Activated CD8-positive, alpha-beta memory T cell treated with anti-CD3 and anti-CD28 coated beads for 48 hours (primary cell): Measurements from ENCODE around the gene HHEX.
"Not testable (repeated sequence)": the region's sequence is repeated elsewhere in the genome, so short reads cannot be mapped to it uniquely, and the experiment has no call there.

Source experiments
- DNase-seq, 3 experiments: peaks; one replicate each; pipeline ENCODE4 v3.0.0-alpha.2; 2020; ENCODE audit warnings: low read depth in 2 of 3, low spot score in 2 of 3

The HHEX gene

GRCh38 chr10:92689663-92690210 lies at the start of gene HHEX:
HHEX (plus strand) TSS chr10:92689955; CDS start chr10:92689987, 32 bp downstream.
- no peak for DNase-seq

- DNase-seq = no peak
Measured at GRCh38 chr10:92640107-92640506, 49.6 kb upstream of the HHEX start.

DNA sequence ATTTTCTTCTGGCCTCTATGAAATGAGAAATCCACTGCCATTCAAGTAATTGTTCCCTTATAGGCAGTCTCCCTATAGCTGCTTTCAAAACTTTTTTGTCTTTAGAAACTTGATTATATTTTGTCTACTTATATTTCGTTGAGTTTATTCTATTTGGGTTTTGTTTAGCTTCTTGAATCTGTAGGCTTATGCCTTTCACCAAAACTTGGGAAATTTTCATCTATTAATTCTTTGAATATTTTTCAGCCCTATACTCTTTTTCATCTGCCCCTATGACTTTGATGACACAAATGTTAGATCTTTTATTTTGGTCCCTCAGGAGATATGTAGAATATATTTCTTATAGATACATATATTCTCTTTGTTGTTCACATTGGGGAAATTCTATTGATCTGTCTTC lies 48.3 kb upstream of the HHEX start:
- DNase-seq = no peak

GRCh38 chr10:92644921-92645320 lies 44.8 kb upstream of the HHEX start:
- no peak for DNase-seq

DNA sequence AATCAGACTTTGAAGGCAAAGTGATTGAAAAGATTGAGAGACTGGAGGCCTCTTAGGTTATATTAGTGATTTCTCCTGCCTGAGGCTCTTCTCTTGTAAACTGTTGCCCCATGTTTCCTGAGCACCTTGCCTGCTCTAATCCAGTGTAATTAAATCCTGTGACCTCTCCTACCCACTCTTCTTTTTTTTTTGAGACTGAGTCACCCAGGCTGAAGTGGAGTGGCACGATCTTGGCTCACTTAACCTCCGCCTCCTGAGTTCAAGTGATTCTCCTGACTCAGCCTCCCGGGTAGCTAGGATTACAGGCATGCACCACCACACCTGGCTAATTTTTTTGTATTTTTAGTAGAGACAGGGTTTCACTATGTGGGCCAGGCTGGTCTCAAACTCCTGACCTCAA lies 38.9 kb upstream of the HHEX start:
- not testable (repeated sequence) for DNase-seq

- no peak for DNase-seq
Measured at GRCh38 chr10:92655426-92655825, 34.3 kb upstream of the HHEX start.

DNA sequence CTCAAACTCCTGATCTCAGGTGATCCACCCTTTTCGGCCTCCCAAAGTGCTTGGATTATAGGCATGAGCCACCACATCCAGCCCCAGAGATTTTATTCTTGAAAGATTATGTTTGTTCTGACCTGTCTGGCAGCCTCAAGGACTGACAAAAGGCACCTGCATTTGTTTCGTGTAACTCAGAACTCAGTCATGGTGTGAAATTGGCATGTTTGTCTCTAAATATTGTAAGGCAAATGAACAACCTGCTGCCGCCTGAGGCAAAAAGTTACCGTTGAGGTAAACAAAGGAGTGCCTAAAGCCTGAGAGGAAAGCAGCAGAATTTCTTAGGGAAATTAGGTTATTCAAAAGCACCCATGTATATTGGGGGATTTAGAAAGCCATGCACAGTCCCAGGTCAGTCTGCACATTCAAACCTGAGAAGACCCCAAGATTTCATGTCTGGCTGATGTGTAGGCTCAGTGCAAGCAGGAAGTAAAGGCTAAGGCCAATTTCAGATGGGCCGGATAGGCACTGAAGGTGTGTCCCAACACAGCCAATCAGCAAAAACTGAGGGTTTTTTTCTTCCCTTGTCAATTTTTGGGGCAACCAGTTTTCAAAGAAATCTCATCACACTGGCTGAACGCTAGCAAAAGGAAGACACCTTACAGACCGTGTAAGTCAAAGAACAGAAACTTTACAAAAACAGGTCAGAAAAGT lies 33.3 kb upstream of the HHEX start:
- DNase-seq = no peak

GRCh38 chr10:92657024-92657423 lies 32.7 kb upstream of the HHEX start:
- DNase-seq = no peak

GRCh38 chr10:92662848-92663247 lies 26.9 kb upstream of the HHEX start:
- DNase-seq = no peak

DNA sequence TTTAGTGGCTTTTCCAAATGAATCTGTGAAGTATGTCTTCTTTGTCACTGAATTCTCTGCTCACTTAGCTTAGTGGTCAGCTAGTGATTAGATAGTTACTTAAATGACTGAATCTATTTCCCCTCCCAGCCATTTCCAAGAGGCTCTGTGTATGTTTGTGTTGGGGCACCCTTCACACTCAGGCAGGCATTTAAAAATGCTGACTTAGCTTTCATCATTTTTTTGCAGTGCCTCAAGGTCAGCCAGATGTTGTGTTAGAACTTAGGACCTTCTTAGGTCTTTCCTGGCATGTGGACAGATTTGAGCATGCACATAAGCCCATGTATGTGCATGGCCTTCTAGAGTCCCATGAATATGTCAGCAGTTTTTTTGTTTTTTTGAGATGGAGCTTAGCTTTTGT lies 25.4 kb upstream of the HHEX start:
- DNase-seq = no peak

- no peak for DNase-seq
Measured at GRCh38 chr10:92667078-92667477, 22.7 kb upstream of the HHEX start.

GRCh38 chr10:92677708-92678107 lies 12.0 kb upstream of the HHEX start:
- no peak for DNase-seq

GRCh38 chr10:92678206-92678605 lies 11.5 kb upstream of the HHEX start:
- DNase-seq = no peak

GRCh38 chr10:92681306-92681834 lies 8.4 kb upstream of the HHEX start:
- no peak for DNase-seq

- no peak for DNase-seq
Measured at GRCh38 chr10:92688573-92688926, 1.2 kb upstream of the HHEX start.

DNA sequence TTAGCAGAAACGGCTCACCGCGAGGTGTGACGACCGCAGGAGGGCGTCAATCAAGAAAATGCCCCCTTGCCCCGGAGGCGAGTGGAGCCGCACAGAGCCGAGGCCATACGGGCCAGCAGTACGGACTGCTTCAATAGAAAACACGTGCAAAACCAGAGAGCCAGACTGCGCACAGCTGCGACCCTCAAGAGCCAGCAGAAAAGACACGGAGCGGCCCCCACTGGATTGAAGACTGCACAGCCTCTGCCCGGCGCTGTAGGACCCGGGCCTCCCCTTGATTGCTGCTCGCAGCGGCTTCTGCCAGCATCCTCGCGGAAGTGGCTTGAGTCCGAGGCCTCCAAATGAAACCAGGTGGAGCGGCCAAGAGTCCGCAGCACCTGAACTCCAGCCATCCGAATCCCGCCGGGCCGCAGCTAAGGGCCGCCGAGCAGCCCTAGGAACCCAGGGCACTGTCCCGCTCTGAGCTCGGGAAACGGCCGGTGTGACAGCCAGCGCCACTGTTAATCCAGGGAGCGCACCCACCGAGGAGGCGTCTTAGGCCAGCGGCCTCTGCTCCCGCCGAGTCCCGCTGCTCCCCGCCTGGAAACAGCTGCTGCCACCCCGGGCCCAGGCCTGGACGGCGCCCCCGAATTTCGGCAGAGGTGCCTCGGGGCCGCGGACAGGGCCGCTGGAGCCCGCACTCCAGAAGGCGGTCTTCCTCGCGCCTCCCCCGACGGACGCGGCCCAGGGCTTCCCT lies 660 bp upstream of the HHEX start:
- no peak for DNase-seq

DNA sequence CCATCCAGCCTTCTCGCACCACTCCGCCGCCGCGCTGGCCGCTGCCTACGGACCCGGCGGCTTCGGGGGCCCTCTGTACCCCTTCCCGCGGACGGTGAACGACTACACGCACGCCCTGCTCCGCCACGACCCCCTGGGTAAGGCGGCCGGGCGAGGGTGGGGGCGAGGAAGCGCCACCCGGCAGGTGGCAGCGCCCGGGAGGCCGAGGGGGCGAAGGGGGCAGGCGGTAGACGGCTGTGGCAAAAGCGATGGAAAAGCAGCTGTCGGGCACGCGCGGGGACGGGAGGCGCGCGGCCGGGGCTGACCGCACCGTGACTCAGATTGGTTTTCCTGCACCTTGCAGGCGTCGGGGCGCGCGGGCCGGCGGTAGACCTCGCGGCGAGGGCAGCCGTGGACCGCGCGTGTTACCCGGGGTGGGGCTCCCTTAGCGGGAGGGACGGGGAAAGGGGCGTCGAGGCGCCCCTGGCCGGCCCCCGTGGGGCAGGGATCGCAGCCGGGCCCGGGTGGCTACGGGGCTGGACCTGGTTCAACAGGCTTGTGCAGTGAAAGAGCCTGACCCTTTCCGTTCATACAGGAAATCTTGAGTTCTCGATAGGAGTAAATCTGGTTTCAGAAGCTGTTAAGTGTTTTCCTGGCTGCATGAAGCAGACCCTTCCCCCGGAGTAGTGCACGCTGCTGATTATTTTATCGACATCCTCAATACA lies 608 bp downstream of the HHEX start:
- DNase-seq = peak in 2 of 3 experiments; percentile 51 to 53

GRCh38 chr10:92690915-92691590 lies 1.3 kb downstream of the HHEX start:
- no peak for DNase-seq

DNA sequence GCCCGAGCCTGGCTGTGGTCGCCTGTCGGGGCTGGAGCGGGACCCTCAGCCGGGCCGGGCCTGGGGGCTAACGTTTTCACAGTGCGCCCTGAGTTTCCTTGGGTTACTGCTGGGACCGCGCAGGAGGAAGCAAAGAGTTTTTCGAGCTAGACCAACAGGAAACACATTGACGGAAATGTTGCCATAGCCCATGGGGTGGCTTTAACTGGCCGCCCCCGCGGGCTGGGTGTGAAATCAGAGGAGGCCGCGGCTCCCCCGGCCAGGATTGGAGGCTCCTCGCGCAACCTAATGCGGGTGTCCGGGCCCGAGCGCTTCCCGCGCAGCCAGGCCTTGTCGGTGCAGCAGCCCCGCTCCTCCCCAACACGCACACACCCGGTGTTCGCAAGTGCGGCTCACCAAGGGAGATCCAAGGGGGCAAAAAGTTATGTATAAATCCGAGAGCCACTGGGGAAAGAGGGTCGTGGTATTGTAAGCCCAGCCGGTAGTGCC lies 1.9 kb downstream of the HHEX start:
- DNase-seq = no peak

- DNase-seq = no peak
Measured at GRCh38 chr10:92692080-92692671, 2.4 kb downstream of the HHEX start.
